Liver (tissue), 3 donors: ENCODE data around the gene MAOA.

Experiments
- ATF3 ChIP-seq: IDR thresholded peaks from 2 replicates; pipeline ENCODE4 v1.6.1; 2016; ENCODE audit warnings: antibody characterized with exemption
- FOXA1 ChIP-seq: IDR thresholded peaks from 2 replicates; pipeline ENCODE4 v1.6.1; 2016; ENCODE audit warnings: antibody characterized with exemption
- GABPA ChIP-seq, 2 donors: IDR thresholded peaks in 1 of 2; conservative IDR thresholded peaks in 1 of 2; 2 replicates each; pipeline ENCODE4 v1.6.1; 2016; ENCODE audit warnings: antibody characterized with exemption in 2 of 2, mild to moderate bottlenecking in 1 of 2, moderate library complexity in 1 of 2
- HNF4A ChIP-seq, 2 donors: conservative IDR thresholded peaks; 2 replicates each; pipeline ENCODE4 v1.6.1; 2016; ENCODE audit warnings: antibody characterized with exemption in 2 of 2, mild to moderate bottlenecking in 2 of 2
- JUND ChIP-seq, 2 donors: IDR thresholded peaks; 2 replicates each; pipeline ENCODE4 v1.6.1; 2016; ENCODE audit warnings: antibody characterized with exemption in 2 of 2
- NR2F2 ChIP-seq: IDR thresholded peaks from 2 replicates; pipeline ENCODE4 v1.6.1; 2016; ENCODE audit warnings: antibody characterized with exemption
- RAD21 ChIP-seq, 2 donors: IDR thresholded peaks; 2 replicates each; pipeline ENCODE4 v1.6.1; 2016; ENCODE audit warnings: antibody characterized with exemption in 2 of 2, mild to moderate bottlenecking in 2 of 2
- REST ChIP-seq: IDR thresholded peaks from 2 replicates; pipeline ENCODE4 v1.6.1; 2016; ENCODE audit warnings: antibody characterized with exemption, mild to moderate bottlenecking
- SP1 ChIP-seq: IDR thresholded peaks from 2 replicates; pipeline ENCODE4 v1.6.1; 2018; ENCODE audit warnings: antibody characterized with exemption, mild to moderate bottlenecking
- YY1 ChIP-seq: IDR thresholded peaks from 2 replicates; pipeline ENCODE4 v1.6.1; 2016; ENCODE audit warnings: antibody characterized with exemption, mild to moderate bottlenecking
- TF ChIP-seq, protein P1 (sequence below): IDR thresholded peaks from 2 replicates; pipeline ENCODE4 v1.6.1; 2016; ENCODE audit warnings: antibody characterized with exemption
- TF ChIP-seq, protein P2 (sequence below): fragments of 150-350 bp; IDR thresholded peaks from 2 replicates; pipeline ENCODE4 v1.5.1; 2017; ENCODE audit warnings: improper control_type of control experiment, low read depth, low read length; ENCODE audit not compliant: missing input control
- TF ChIP-seq, protein P3 (sequence below): IDR thresholded peaks from 2 replicates; pipeline ENCODE4 v1.6.1; 2016; ENCODE audit warnings: antibody characterized with exemption
- donor health status: healthy.
- donor health status: healthy.

- TF ChIP-seq, protein P1, sequence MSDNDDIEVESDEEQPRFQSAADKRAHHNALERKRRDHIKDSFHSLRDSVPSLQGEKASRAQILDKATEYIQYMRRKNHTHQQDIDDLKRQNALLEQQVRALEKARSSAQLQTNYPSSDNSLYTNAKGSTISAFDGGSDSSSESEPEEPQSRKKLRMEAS = no peak
- TF ChIP-seq YY1 (no peak), RAD21 (IDR thresholded peaks at IDR 0.05) (no peak), SP1 (no peak), ATF3 (no peak), JUND (IDR thresholded peaks at IDR 0.05) (no peak), NR2F2 (no peak), REST (no peak), GABPA (IDR thresholded peaks at IDR 0.05 in 1 of 2, conservative IDR thresholded peaks at IDR 0.05 in 1 of 2) (no peak), FOXA1 (no peak), HNF4A (conservative IDR thresholded peaks at IDR 0.05) (no peak)
- TF ChIP-seq, protein P2, sequence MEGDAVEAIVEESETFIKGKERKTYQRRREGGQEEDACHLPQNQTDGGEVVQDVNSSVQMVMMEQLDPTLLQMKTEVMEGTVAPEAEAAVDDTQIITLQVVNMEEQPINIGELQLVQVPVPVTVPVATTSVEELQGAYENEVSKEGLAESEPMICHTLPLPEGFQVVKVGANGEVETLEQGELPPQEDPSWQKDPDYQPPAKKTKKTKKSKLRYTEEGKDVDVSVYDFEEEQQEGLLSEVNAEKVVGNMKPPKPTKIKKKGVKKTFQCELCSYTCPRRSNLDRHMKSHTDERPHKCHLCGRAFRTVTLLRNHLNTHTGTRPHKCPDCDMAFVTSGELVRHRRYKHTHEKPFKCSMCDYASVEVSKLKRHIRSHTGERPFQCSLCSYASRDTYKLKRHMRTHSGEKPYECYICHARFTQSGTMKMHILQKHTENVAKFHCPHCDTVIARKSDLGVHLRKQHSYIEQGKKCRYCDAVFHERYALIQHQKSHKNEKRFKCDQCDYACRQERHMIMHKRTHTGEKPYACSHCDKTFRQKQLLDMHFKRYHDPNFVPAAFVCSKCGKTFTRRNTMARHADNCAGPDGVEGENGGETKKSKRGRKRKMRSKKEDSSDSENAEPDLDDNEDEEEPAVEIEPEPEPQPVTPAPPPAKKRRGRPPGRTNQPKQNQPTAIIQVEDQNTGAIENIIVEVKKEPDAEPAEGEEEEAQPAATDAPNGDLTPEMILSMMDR = no peak
- TF ChIP-seq, protein P3, sequence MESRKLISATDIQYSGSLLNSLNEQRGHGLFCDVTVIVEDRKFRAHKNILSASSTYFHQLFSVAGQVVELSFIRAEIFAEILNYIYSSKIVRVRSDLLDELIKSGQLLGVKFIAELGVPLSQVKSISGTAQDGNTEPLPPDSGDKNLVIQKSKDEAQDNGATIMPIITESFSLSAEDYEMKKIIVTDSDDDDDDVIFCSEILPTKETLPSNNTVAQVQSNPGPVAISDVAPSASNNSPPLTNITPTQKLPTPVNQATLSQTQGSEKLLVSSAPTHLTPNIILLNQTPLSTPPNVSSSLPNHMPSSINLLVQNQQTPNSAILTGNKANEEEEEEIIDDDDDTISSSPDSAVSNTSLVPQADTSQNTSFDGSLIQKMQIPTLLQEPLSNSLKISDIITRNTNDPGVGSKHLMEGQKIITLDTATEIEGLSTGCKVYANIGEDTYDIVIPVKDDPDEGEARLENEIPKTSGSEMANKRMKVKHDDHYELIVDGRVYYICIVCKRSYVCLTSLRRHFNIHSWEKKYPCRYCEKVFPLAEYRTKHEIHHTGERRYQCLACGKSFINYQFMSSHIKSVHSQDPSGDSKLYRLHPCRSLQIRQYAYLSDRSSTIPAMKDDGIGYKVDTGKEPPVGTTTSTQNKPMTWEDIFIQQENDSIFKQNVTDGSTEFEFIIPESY = no peak
Observed at GRCh38 chrX:43747476-43747875, 91.4 kb downstream of the MAOA start.
